GM10248 (cell line): Measurements from ENCODE around the gene ACOX3.

ENCODE experiments used
- CTCF ChIA-PET: fragments of 300-600 bp; sonication (Branson Sonifier 250); formaldehyde crosslinking; extraction: SDS; loops from one replicate; lab custom pipeline; 2021; ENCODE audit warnings: antibody characterized with exemption; lab: Yijun Ruan, JAX
- POLR2A ChIA-PET: fragments of 350-650 bp; sonication (Branson Sonifier 250); formaldehyde crosslinking; extraction: SDS; loops from one replicate; lab custom pipeline; 2020; ENCODE audit warnings: antibody characterized with exemption; lab: Yijun Ruan, JAX
- DNase-seq: peaks from one replicate; pipeline ENCODE4 v3.0.0; 2012; ENCODE audit errors: extremely low spot score
- TF ChIP-seq, protein P1 (sequence below): IDR thresholded peaks from 2 replicates; pipeline ENCODE4 v1.5.1; 2012; ENCODE audit warnings: mild to moderate bottlenecking, low read depth; ENCODE audit errors: extremely low read depth, missing control alignments, control extremely low read depth

Gene ACOX3

DNA sequence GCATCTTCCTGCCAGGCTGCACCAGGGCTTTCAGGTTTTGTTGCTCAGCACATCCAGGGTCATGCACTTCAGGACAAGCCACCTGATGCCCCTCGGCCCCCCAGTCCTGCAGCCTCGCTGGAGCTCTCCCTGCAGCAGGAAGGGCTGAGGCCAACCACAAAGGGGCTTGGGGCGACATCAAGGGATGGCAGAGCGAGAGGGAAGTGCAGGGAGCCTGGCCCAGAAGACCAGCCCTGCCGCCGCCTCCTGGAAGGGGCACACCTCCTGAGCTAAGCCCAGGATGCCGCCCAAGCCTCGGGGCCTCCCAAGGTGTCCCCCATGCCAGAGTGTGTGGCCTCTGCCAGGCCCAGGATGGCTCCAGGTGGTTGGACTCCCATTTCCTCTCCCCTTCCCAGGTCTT lies 37.2 kb upstream of the ACOX3 start:
- TF ChIP-seq, protein P1, sequence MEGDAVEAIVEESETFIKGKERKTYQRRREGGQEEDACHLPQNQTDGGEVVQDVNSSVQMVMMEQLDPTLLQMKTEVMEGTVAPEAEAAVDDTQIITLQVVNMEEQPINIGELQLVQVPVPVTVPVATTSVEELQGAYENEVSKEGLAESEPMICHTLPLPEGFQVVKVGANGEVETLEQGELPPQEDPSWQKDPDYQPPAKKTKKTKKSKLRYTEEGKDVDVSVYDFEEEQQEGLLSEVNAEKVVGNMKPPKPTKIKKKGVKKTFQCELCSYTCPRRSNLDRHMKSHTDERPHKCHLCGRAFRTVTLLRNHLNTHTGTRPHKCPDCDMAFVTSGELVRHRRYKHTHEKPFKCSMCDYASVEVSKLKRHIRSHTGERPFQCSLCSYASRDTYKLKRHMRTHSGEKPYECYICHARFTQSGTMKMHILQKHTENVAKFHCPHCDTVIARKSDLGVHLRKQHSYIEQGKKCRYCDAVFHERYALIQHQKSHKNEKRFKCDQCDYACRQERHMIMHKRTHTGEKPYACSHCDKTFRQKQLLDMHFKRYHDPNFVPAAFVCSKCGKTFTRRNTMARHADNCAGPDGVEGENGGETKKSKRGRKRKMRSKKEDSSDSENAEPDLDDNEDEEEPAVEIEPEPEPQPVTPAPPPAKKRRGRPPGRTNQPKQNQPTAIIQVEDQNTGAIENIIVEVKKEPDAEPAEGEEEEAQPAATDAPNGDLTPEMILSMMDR = no peak
- CTCF ChIA-PET = interaction anchor here (2.9 kb wide), 1 partner anchor 9 kb away, joined by 10 read pairs; no protein-coding TSS in a partner anchor
- DNase-seq = no peak
- POLR2A ChIA-PET = no interaction called here

DNA sequence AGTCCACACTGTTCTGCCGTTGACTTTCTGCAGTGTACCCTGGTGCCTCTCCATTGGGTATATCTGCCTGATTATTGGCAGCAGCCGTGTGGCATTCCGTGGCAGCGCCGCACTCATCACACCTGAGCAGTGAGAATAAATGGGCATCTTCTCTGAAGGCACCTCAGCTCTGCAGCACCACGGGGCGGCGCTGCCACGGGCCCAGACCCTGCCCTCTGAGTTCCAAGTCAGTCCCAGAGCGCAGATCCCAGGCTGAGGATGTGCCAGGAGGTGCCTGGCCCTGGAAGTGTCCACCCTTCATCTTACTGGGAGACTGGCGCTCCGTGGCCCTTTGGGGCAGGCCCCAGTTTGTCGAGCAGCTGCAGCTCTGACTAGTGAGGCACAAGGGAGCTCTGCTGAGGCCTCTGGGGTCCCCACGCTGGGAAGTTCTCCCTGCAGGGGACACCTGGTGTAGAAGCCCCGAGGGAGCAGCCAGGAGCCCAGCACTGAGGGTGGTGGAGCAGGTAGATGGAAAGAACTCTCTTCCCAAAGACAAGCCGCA lies 36.6 kb upstream of the ACOX3 start:
- POLR2A ChIA-PET = interaction anchor here (0.5 kb wide), 1 partner anchor 86 kb away, joined by 4 read pairs; no protein-coding TSS in a partner anchor
- CTCF ChIA-PET = interaction anchor here (1.6 kb wide), 1 partner anchor 9 kb away, joined by 5 read pairs; no protein-coding TSS in a partner anchor
- DNase-seq = no peak
- TF ChIP-seq, protein P1 = no peak

DNA sequence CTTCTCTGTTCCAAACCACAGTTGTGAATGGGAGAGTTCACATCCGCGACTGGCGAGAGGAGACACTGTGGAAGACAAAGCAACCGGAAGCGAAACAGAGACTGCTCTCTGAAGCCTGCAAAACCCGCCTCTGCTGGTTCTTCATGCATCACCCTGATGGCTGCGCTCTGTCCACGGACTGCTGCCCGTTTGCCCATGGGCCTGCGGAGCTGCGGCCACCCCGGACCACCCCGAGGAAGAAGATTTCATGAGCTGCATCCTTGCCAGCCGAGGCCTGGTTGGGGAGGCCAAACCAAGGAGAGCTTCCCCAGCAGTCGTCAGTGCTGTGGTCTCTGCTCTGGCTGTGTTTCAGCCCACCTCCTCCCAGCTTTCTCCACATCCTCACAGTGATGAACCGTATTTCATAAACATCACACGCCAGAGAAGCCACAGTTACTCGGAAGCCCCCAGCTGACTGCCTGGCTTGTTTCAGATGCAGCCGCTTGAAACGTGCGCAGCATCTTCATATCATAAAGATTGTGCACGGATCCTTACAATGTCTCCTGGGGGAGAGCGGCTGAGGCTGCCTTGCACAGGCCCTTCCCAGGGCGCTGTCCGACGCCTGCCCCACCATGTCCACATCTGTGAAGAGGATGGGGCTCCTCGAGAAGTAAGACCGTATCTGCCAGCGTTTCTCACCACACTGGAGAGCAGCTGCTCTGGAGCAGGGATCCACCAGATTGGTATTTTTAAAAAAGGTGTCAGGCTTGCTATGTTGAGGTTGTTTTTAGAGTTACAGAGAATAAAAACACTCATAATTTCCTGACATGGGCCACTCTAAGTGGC lies 35.4 kb upstream of the ACOX3 start:
- TF ChIP-seq, protein P1 = no peak
- CTCF ChIA-PET = interaction anchor here (1.0 to 1.6 kb wide), 3 partner anchors 8 to 131 kb away, joined by 3 to 5 read pairs (median 3); no protein-coding TSS in a partner anchor
- POLR2A ChIA-PET = no interaction called here
- DNase-seq = no peak

DNA sequence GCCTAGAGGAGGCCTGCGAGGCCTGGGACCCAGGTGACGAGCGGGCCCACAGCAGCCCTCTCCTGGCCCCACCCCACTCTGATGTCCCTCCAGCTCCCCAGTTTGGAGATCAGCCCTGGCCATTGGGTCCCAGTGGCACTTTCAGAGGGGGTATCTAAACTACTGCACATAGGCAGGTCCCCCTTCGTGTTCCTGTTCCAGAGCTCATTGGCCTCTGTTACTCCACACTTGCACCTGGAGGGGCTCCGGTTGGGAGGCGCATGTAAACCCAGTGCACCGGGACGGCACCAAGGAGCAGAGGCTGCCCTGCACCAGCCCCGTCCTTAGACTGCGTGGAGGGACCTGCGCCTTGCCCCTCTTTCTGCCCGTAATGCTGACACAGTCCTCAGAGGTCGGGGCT lies 34.3 kb upstream of the ACOX3 start:
- DNase-seq = no peak
- ChIA-PET POLR2A (no interaction called here), CTCF (interaction anchor here (1.1 to 1.6 kb wide), 3 partner anchors 16 to 67 kb away, joined by 3 read pairs; no protein-coding TSS in a partner anchor)
- TF ChIP-seq, protein P1 = no peak

DNA sequence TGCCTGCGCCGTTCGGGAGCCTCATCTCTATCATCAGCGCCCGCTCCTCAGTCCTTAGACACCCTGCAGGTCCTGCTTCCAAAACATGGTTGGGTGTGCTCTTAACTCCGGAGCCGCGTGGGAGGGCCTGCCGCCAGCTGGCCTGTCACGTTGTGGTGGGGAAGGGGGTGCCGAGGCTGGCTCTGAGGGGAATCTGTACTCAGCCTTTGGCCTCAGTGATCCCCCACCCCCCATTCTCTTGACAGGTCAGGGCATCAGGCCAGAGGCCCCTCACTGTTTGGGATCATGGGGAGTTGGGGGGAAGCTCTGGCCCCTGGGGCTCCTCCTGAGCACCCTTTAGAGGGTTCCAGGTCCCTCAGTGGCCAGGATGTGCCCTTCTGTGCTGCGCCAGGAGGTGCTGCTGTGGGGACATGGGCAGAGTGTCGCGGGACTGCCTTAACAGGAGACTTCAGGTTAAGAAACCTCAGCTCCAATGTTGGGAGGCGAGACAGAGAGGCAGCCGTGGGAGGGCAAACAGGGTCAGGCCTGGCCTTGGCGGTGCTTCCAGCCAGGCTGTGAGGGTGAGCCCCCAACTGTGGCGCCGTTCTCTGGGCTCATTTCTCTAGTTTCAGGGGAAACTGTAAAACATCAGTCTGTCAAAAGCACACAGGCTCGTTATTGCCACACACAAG lies 33.5 kb upstream of the ACOX3 start:
- DNase-seq = no peak
- CTCF ChIA-PET = interaction anchor here (0.8 to 1.3 kb wide), 4 partner anchors 9 to 73 kb away, joined by 3 read pairs; no protein-coding TSS in a partner anchor
- POLR2A ChIA-PET = no interaction called here
- TF ChIP-seq, protein P1 = no peak
